Fibroblast of villous mesenchyme (primary cell): ENCODE results near the gene APOC4. TPM values are rescaled to one million over a fixed set of nuclear protein-coding genes. Genes with fewer than 3 reads are reported as not detected.

Experiments
- DNase-seq: peaks from one replicate; pipeline ENCODE4 v3.0.0-alpha.2; 2010; ENCODE audit warnings: low read depth
- H3K4me3 ChIP-seq: 2 replicates; pipeline ENCODE4 v1.5.1; 2011; ENCODE audit warnings: low read depth, mild to moderate bottlenecking, low read length
- total RNA-seq: library from RNA; depleted of rRNA; stranded (reverse); fragments of >200 nt; gene quantifications from 2 replicates; pipeline ENCODE4 v1.2.3, GENCODE V29; 2012
- TF ChIP-seq, protein P1 (sequence below): IDR thresholded peaks from 2 replicates; pipeline ENCODE4 v1.5.1; 2012; ENCODE audit warnings: low read depth, mild to moderate bottlenecking, low read length; ENCODE audit not compliant: insufficient read depth

APOC4 gene
- total RNA-seq, 1 donor = not detected

DNA sequence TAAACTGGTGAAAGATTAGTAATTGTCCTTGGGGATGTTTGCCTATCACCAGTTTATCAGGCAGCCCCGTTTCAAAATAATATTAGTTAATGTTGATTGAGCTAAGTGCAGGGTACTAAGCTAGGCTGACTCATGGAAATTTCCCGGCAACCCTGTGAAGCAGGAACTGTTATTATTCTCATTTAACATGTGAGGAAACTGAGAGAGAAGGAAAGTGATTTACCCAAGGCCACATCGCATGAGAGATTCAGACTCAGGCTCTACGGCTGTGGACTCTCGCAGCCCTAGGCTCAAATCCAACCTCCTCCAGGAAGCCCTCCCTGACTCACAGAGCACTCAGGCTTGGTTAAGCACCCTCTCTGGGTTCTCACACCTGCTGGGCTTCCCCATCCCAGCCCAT, 32.8 kb downstream of the APOC4 start:
- no peak overlapping the region for H3K4me3 ChIP-seq
- DNase-seq = no peak
- TF ChIP-seq, protein P1, sequence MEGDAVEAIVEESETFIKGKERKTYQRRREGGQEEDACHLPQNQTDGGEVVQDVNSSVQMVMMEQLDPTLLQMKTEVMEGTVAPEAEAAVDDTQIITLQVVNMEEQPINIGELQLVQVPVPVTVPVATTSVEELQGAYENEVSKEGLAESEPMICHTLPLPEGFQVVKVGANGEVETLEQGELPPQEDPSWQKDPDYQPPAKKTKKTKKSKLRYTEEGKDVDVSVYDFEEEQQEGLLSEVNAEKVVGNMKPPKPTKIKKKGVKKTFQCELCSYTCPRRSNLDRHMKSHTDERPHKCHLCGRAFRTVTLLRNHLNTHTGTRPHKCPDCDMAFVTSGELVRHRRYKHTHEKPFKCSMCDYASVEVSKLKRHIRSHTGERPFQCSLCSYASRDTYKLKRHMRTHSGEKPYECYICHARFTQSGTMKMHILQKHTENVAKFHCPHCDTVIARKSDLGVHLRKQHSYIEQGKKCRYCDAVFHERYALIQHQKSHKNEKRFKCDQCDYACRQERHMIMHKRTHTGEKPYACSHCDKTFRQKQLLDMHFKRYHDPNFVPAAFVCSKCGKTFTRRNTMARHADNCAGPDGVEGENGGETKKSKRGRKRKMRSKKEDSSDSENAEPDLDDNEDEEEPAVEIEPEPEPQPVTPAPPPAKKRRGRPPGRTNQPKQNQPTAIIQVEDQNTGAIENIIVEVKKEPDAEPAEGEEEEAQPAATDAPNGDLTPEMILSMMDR = no peak

DNA sequence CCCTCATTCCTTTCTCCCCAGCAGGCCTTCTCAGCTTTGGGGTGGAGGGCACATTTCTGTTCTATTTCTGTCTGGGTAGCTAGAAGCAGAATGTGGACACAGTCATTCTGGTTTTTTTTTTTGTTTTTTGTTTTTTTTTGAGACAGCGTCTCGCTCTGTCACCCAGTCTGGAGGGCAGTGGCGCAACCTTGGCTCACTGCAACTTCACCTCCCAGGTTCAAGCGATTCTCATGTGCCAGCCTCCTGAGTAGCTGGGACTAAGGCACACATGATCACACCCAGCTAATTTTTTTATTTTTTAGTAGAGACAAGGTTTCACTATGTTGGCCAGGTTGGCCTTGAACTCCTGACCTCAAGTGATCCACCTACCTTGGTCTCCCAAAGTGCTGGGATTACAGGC, 33.4 kb downstream of the APOC4 start:
- TF ChIP-seq, protein P1 = no peak
- no peak overlapping the region for H3K4me3 ChIP-seq
- no peak for DNase-seq

DNA sequence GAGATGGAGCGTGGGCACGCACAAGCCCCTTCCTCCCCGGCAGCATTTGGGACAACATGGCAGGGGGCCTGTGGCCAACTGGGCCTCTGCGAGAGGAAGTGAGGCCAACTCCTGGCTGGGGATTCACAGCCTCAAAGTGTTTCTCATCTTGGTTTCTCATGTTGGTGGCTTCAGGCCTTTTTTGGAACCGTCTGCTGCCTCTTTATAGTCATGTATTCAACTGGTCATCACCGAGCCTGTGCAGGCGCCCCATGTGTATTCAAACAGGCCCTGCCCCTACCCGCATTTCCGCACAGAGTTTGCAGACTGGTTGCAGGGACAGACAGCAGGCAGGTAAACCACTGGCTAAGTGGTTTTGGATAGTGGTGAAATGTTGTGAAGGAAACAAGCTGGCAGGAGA, 42.0 kb downstream of the APOC4 start:
- TF ChIP-seq, protein P1 = no peak
- DNase-seq = no peak
- no peak overlapping the region for H3K4me3 ChIP-seq

DNA sequence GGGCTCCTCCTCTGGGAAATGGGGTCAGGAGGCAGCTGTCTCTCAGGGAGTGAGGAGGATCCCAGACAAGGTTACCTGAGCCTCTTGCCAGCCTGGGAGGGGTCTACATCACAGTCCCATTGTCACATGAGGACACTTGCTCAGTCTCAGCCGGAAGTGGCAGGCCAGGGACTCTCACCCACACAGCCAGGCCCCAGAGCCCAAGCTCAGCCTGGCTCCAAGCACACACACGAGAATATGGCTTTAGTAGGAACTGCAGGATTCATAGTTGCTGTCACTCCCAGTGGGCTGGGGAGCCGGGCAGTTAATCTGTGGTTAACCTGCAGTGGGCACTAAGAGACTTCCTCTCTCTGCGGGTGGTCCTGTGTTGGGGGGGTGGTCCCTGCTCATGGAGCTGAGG, 43.4 kb downstream of the APOC4 start:
- TF ChIP-seq, protein P1 = no peak
- no peak for DNase-seq
- no peak overlapping the region for H3K4me3 ChIP-seq

DNA sequence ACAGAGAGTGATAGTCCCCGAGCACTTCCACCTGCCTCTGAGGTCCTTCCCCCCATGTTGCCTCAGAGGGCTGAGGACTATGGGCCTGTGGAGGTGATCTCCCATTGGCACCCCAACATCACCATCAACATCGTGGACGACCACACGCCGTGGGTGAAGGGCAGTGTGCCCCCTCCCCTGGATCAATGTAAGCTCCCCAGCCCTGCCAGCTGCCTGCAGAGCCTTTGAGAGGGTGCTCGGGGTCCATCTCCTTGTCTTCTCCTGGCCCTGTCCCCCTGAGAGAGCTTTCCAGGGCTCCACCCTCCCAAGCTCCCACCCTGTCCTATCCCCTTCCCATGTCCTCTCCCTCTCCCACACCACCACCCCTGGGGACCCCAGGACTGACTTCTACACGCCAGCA, 44.4 kb downstream of the APOC4 start:
- DNase-seq = no peak
- H3K4me3 ChIP-seq = no peak overlapping the region
- TF ChIP-seq, protein P1 = no peak

DNA sequence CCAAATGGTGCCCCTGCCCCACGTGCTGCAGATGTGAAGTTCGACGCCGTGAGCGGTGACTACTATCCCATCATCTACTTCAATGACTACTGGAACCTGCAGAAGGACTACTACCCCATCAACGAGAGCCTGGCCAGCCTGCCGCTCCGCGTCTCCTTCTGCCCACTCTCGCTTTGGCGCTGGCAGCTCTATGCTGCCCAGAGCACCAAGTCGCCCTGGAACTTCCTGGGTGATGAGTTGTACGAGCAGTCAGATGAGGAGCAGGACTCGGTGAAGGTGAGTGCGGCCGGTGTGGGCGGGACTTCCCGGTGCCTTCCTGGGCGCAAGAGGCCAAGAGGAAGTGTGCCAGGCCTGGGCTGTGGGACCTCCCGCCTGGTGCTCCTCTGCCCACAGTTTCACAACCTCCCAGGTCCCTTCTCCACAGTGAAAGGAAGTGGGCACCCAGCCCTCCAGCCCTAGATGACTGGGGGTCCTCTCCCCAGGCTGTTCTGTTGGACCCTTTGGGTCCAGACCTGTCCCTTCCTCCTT, 45.2 kb downstream of the APOC4 start:
- no peak for DNase-seq
- TF ChIP-seq, protein P1 = no peak
- no peak overlapping the region for H3K4me3 ChIP-seq

DNA sequence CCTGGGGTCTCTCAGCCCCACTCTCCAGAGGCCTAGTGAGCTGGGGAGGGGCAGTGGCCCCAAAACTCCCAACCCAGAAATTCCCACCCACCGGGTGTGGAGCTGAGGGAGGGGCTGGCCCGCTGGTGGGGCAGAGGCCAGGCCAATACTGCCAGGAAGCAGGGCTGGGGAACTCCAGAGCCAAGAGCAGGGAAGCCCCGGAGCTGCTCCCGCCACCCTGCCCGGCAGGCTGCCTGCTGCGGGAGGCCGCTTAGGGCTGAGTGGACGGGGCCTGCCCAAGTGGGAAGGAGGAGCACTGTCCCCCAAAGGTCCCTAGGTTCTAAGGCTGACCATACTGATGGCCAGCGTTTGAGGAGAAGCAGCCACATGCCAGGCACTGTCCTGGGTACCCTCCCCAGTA, 46.2 kb downstream of the APOC4 start:
- H3K4me3 ChIP-seq = no peak overlapping the region
- DNase-seq = no peak

More for the DNA sequence above, 46.2 kb downstream of the APOC4 start:
- TF ChIP-seq, protein P1 = no peak
